ENCODE measurements around the gene FERMT3.

Gene FERMT3

DNA sequence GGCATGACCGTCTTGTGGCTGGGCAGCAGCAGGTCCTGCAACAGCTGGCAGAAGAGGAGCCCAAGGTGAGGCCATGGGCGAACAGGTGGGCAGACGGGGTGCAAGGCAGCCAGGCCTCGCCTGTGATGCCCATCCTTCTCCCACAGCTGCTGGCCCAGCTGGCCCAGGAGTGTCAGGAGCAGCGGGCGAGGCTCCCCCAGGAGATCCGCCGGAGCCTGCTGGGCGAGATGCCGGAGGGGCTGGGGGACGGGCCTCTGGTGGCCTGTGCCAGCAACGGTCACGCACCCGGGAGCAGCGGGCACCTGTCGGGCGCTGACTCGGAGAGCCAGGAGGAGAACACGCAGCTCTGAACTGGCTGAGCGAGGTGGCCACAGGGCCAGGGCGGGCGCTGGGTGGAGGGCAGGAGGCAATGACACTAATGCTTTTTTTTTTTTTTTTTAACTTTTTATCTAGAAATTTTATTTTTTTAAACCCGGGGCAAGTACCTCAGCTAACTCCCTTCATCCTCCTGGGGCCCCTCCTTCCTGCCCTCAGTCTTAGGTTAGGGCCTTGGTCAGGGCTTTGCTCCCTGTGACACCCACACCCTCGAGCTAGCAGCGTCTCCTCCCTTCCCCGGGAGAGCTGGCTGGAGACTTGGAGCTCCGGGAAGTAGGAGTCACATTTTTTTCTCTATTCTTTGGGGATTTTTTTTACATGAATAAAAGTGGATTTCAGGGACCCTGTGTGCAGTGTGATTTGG, 60.9 kb downstream of the FERMT3 start:
- DNase-seq: no peak

DNA sequence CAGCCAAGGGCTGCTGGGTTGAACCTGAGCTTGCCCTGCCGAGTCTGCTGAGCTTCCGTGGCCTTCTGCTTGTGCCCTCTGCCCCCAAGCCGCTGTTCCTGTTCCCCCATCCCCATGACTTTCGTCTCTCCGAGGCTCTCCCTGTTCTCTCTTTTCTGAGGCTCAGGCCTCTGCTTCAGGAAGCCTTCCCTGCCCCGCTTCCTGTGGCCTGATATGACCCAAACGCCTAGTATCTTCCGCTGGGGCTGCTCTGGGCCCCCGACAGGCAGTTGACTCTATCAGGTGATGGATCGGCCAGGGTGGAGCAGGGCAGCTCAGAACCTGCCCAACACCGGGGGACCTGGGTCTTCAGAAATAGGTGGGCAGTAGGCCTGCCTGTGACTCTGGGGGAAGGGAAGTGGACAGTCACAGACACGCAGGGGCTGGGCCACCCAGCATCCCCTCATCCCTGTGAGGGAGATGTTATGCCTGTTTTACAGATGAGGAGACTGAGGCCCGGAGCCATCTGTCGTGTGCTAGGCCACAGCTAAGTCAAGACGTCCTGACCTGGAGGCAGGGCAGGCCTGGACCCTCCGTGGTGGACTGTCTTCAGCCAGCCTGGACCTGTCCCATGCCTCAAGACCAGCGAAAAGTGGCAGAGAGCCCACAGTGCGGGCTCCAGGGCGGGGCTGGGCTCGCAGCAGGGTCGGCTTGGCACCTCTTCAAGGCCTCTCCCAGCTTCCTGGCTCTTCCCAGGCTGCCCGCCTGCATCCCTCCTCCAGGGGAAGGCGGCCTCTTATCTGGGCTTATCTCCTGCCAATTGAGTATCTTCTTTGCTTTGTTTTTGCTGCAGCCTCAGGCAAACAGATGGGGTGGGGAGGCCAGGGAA, 61.7 kb downstream of the FERMT3 start:
- DNase-seq: no peak

DNA sequence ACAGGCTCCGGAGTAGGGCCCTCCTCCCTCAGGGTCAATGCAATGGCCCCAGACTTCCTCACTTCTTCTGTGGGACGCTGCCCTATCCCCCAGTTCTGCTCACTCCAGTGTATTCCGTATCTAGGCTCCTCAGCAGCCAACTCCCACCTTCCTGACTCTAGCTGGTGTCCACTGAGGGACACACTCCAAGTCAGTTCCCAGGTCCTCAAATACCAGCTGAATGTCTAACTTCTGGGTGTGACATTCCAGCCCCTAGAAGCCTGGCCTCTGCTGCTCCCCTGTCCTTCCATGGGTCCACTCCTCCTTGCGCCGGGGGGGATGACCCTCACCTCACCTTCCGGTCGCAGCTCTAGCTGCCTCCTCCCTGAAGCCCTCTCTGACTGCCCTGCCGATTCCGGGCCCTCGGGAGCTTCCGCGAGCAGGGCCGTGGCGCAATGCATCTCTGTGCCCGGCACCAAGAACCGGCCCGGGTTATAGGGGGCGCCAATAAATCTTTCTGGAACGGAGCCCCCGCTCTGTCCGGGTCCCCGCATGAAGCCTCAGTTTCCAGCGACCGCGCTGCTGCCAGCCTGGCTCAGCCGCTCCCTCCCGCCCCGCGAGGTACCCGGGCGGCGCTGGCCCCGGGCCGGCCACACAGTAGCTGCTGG, 62.5 kb downstream of the FERMT3 start:
- DNase-seq: no peak

DNA sequence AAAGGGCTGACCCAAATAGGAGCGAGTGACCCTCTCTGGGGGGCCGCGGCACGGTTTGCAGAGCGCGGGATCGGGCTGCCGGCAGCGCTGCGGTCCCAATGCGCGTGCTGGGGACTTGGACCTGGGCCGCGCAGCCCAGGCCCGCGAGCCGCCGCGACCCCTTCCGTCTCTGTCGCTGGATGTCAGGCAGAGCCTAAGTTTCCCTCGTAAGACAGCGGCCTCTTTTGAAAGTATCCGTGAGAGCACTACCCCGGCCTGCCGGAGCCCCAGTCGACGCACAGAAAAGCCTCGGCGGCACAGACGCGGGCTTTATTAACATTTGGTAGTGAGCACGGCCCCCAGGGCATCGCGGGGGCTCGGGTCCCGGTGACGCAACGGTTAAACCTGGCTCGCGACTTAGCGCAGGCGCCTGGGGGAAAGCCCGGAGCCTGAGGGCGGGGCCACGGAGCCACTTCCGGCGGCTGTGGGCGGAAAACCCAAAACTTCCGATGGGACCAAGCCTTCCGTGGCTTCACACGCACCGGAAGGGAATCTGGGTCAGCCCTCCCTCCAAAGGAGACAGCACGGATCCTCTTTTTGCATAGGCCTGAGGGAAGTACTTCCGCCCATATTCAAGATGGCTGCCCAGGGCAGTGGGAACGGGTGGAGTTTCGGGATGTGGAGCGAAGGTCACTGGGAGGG, 63.2 kb downstream of the FERMT3 start:
- peak; percentile 99 for DNase-seq
